BE2C (cell line): ENCODE measurements around the gene FKTN.

Experiments used
- DNase-seq: peaks from one replicate; pipeline ENCODE4 v3.0.0-alpha.2; 2020
- H3K27me3 ChIP-seq: fragments of 250-450 bp; sonication (Bioruptor Pico); 2 replicates; pipeline ENCODE4 v1.5.1; 2020; ENCODE audit warnings: mild to moderate bottlenecking
- H3K36me3 ChIP-seq: fragments of 250-450 bp; sonication (Bioruptor Pico); 2 replicates; pipeline ENCODE4 v1.5.1; 2020; ENCODE audit warnings: mild to moderate bottlenecking
- H3K4me1 ChIP-seq: fragments of 250-450 bp; sonication (Bioruptor Pico); 2 replicates; pipeline ENCODE4 v1.5.1; 2020
- H3K4me3 ChIP-seq: 2 replicates; pipeline ENCODE4 v1.5.1; 2011; ENCODE audit warnings: low read depth, low read length
- H3K9me3 ChIP-seq: fragments of 250-450 bp; sonication (Bioruptor Pico); 2 replicates; pipeline ENCODE4 v1.5.1; 2020
- TF ChIP-seq, protein P1 (sequence below): IDR thresholded peaks from 2 replicates; pipeline ENCODE4 v1.5.1; 2012; ENCODE audit warnings: mild to moderate bottlenecking, low read depth, low read length

The FKTN gene

DNA sequence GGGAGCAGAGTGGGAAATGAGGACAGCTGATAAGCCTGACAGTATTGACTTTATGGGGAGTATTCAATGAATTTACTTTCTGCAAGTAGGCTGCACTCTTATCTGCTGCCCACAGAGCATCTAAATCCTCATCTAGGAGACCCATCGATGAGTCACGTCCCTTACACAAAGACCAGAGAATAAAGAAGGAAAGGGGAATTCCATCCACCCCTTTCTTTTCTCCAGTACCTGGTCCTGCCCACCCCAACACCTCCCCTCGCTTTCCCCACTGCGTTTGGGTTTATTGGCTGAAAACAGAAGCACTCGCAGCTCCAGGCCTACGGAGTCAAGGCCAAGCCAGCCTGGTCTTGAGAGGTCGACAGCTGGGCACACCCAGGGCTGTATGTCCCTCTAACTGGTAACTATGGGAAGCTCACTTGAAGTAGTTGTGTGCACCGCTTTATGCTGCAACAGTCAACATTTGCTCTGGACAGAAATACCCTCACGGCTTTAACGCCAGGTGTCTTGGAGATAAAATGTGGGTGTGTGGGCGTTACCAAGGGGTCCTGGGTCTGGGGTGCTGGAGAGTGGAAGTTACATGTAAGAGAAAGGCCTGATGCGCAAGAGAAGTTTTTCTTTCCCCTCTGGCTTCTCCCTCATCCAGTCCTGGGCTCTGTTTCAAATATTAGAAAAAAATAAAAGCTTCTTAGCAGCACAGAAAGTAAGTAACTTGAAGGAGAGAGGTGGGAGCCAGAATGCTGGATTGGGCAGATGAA is 89.8 kb downstream of the FKTN start:
- TF ChIP-seq, protein P1, sequence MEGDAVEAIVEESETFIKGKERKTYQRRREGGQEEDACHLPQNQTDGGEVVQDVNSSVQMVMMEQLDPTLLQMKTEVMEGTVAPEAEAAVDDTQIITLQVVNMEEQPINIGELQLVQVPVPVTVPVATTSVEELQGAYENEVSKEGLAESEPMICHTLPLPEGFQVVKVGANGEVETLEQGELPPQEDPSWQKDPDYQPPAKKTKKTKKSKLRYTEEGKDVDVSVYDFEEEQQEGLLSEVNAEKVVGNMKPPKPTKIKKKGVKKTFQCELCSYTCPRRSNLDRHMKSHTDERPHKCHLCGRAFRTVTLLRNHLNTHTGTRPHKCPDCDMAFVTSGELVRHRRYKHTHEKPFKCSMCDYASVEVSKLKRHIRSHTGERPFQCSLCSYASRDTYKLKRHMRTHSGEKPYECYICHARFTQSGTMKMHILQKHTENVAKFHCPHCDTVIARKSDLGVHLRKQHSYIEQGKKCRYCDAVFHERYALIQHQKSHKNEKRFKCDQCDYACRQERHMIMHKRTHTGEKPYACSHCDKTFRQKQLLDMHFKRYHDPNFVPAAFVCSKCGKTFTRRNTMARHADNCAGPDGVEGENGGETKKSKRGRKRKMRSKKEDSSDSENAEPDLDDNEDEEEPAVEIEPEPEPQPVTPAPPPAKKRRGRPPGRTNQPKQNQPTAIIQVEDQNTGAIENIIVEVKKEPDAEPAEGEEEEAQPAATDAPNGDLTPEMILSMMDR, result no peak
- H3K4me1 ChIP-seq, result peaks cover 12% of the 10 kb centered on the region
- DNase-seq, result peak; percentile 25
- H3K9me3 ChIP-seq, result no peaks in the 10 kb centered on the region
- no peaks in the 10 kb centered on the region for H3K27me3 ChIP-seq
- H3K36me3 ChIP-seq, result no peaks in the 10 kb centered on the region
- H3K4me3 ChIP-seq, result peak overlapping the region; percentile 5; the same call in 1 of the 2 replicates

DNA sequence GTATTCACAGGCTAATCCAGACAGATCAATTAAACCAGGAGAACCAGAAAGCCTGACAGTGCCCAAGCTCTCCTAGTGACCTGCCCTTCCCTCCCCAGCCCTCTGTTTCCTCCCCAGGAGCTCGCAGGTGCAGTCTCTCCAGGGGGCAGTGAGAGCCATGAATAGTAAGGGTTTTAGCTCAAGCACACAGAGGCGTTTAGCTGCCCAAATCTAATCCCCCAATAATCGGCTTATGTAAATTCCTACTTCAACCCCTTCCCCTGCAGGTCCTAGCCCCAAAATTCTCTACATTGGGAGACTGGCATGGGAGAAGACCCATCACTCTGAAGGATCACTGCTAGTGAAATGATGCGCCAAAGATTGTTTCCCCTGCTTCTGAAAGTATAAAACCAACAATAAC is 93.9 kb downstream of the FKTN start:
- TF ChIP-seq, protein P1, result no peak
- Histone ChIP-seq H3K4me1 (peaks cover 7% of the 10 kb centered on the region), H3K4me3 (no peak overlapping the region), H3K9me3 (no peaks in the 10 kb centered on the region), H3K27me3 (peaks cover 11% of the 10 kb centered on the region), H3K36me3 (no peaks in the 10 kb centered on the region)
- no peak for DNase-seq

DNA sequence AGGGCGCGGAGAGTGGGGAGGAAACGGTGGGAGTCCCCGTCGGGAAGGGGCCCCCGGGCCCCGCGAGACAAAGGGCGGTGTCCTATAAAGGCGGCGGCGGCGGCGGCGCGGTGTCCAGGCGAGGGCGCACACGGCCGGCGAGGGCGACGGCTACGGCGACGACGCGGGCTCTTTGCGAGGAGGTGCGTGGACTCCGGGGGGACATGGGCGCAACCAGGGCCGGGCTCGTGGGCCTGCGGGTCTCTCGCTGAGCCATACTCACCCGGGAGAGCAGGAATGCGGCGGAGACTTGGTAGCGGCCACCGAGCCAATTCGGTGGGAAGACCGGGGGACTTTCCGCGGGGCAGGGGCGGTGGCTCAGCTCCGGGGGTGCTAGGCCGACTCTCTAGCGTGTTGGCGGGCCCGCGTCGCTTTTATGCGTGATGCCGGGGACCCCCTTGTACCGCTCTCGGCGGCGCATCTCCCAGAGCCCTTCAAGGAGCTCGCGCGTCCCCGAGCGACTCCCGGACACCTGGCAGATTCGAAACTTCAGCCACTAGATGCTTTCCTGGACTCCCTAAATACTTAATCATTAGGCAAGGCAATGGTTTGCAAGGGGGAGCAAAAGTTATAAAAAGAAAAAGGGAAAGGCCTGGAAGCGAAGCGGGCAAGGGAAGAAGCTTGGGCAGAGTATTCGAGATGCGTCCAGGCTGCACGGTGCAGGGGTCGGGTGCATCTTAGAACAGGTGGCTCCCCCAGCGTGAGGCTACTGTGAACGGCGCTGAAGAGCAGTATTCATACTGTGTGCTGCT is 98.4 kb downstream of the FKTN start:
- TF ChIP-seq, protein P1, result no peak
- Histone ChIP-seq H3K4me3 (peak overlapping the region; percentile 44), H3K4me1 (no peaks in the 10 kb centered on the region), H3K36me3 (no peaks in the 10 kb centered on the region), H3K9me3 (no peaks in the 10 kb centered on the region), H3K27me3 (peaks cover 18% of the 10 kb centered on the region)
- peak; percentile 39 for DNase-seq

- no peaks in the 10 kb centered on the region for H3K4me1 ChIP-seq
- H3K4me3 ChIP-seq, result no peak overlapping the region
- peaks cover 18% of the 10 kb centered on the region for H3K27me3 ChIP-seq
- DNase-seq, result no peak
- no peaks in the 10 kb centered on the region for H3K9me3 ChIP-seq
- TF ChIP-seq, protein P1, result no peak
- H3K36me3 ChIP-seq, result no peaks in the 10 kb centered on the region
Measured at GRCh38 chr9:105658351-105658750, 100.4 kb downstream of the FKTN start.

GRCh38 chr9:105661011-105661410 is 103.1 kb downstream of the FKTN start:
- Histone ChIP-seq H3K36me3 (no peaks in the 10 kb centered on the region), H3K9me3 (no peaks in the 10 kb centered on the region), H3K27me3 (peaks cover 15% of the 10 kb centered on the region), H3K4me3 (no peak overlapping the region), H3K4me1 (no peaks in the 10 kb centered on the region)
- TF ChIP-seq, protein P1, result no peak
- no peak for DNase-seq
